ENCODE measurements around the gene UGT1A8. TPM values are rescaled to one million over a fixed set of nuclear protein-coding genes. Genes with fewer than 3 reads are reported as not detected.

The UGT1A8 gene
- total RNA-seq, 4 donors from 2014 or later, result not detected

DNA sequence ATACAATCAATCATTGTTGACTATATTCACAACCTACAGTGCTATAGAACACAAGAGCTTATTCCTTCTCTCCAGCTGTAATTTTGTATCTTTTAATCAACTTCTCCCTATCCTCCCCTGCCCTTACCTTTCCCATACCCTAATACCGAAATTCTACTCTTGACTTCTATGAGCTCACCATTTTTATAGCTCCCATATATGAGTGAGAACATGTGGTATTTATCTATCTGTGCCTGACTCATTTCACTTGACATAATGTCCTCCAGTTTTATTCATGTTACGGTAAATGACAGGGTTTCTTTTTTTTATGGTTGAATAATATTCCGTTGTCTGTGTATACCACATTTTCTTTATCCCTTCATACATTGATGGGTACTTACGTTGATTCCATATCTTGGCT lies 163.3 kb downstream of the UGT1A8 start:
- H3K36me3 ChIP-seq, result no peaks in the 10 kb centered on the region
- H3K27ac ChIP-seq (replicated peaks in 1 of 4), result no peak overlapping the region
- H3K4me3 ChIP-seq, result no peak overlapping the region
- DNase-seq (ENCODE audit: extremely low spot score), result no peak
- 90% methylated on average over 4 of the region's 4 CpGs for WGBS
- TF ChIP-seq EP300 (IDR thresholded peaks at IDR 0.05), result no peak
- TF ChIP-seq, protein P1, sequence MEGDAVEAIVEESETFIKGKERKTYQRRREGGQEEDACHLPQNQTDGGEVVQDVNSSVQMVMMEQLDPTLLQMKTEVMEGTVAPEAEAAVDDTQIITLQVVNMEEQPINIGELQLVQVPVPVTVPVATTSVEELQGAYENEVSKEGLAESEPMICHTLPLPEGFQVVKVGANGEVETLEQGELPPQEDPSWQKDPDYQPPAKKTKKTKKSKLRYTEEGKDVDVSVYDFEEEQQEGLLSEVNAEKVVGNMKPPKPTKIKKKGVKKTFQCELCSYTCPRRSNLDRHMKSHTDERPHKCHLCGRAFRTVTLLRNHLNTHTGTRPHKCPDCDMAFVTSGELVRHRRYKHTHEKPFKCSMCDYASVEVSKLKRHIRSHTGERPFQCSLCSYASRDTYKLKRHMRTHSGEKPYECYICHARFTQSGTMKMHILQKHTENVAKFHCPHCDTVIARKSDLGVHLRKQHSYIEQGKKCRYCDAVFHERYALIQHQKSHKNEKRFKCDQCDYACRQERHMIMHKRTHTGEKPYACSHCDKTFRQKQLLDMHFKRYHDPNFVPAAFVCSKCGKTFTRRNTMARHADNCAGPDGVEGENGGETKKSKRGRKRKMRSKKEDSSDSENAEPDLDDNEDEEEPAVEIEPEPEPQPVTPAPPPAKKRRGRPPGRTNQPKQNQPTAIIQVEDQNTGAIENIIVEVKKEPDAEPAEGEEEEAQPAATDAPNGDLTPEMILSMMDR (IDR thresholded peaks at IDR 0.05), result no peak
- TF ChIP-seq POLR2A (IDR thresholded peaks at IDR 0.05; ENCODE audit: low read depth), result no peak
- TF ChIP-seq POLR2AphosphoS5 (IDR thresholded peaks at IDR 0.05), result no peak
- H3K4me1 ChIP-seq, result no peaks in the 10 kb centered on the region
- H3K27me3 ChIP-seq, result peaks cover 0 to 9% (median 0%) of the 10 kb centered on the region in 4 donors
- H3K9me3 ChIP-seq, result peaks cover 0 to 10% (median under 1%) of the 10 kb centered on the region in 4 donors
- intact Hi-C loops (cut with DNase I), result no loop called here

DNA sequence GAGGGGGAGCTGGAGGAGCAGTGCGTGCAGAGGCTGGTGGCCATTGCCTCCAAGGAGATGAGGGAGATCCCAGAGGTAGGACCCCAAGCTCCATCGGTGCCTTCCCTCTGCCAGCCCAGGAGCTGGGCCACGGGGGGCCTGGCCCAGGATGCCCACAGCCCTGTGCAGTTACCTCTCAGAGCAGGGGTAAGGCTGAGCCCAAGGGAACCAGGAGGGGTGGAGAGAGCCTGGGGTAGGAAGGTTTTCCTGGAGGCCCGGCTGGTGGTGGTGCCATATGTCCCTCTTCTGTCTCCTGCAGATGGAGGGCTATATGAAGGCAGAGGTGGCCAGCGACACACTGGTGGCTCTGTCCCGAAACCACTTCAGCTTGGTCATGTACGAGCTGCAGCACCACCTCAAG lies 172.1 kb downstream of the UGT1A8 start:
- Histone ChIP-seq H3K27me3 (peaks cover 0 to 7% (median 0%) of the 10 kb centered on the region in 4 donors), H3K4me3 (no peak overlapping the region), H3K4me1 (no peaks in the 10 kb centered on the region), H3K36me3 (no peaks in the 10 kb centered on the region), H3K9me3 (no peaks in the 10 kb centered on the region), H3K27ac (replicated peaks in 1 of 4) (no peak overlapping the region)
- TF ChIP-seq, protein P1 (IDR thresholded peaks at IDR 0.05), result no peak
- no peak for TF ChIP-seq EP300 (IDR thresholded peaks at IDR 0.05)
- TF ChIP-seq POLR2AphosphoS5 (IDR thresholded peaks at IDR 0.05), result no peak
- no peak for TF ChIP-seq POLR2A (IDR thresholded peaks at IDR 0.05; ENCODE audit: low read depth)
- no peak for DNase-seq (ENCODE audit: extremely low spot score)
- intact Hi-C loops (cut with DNase I), result no loop called here
- 93% methylated on average over 4 of the region's 7 CpGs for WGBS

DNA sequence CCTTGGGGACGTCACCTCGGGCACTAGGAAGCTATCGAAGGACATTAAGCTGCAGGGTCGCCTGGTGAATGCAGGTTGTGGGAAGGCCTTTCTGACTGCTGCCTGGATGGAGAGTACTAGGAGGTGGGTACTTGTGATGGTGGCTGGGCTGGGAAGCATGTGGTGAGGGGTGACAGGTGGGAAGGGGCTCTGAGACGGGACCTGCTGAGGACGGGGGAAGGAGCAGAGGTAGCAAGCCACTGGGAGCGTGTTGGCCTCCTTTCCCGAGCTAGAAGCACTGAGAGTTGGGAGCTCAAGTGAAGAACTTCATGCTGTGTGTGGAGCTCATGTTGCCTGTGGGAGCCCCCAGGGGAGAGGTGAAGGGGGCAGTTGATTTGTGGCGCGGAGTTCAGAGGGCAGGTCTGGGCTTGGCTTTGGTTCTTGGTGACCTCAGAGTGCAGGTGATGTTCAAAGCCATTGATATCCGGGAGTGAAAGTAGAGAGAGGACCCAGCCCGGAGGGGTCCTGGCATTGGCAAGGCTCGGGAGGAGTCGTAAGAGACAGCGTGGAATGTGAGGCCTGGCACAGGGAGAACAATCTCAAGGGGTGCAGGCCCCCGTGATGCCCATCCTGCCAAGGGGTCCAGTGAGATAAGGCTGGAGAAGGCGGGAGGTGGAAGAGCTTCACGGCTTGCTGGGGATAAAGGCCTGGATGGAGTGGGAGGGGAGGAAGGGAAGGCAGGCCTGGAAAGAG lies 173.9 kb downstream of the UGT1A8 start:
- Histone ChIP-seq H3K4me3 (no peak overlapping the region), H3K9me3 (no peaks in the 10 kb centered on the region), H3K27me3 (no peaks in the 10 kb centered on the region), H3K36me3 (no peaks in the 10 kb centered on the region), H3K27ac (replicated peaks in 1 of 4) (no peak overlapping the region), H3K4me1 (no peaks in the 10 kb centered on the region)
- intact Hi-C loops (cut with DNase I), result no loop called here
- 89% methylated on average over 18 of the region's 18 CpGs for WGBS
- DNase-seq (ENCODE audit: extremely low spot score), result peak; percentile 89
- TF ChIP-seq POLR2AphosphoS5 (IDR thresholded peaks at IDR 0.05), result no peak
- TF ChIP-seq POLR2A (IDR thresholded peaks at IDR 0.05; ENCODE audit: low read depth), result no peak
- TF ChIP-seq, protein P1 (IDR thresholded peaks at IDR 0.05), result no peak

DNA sequence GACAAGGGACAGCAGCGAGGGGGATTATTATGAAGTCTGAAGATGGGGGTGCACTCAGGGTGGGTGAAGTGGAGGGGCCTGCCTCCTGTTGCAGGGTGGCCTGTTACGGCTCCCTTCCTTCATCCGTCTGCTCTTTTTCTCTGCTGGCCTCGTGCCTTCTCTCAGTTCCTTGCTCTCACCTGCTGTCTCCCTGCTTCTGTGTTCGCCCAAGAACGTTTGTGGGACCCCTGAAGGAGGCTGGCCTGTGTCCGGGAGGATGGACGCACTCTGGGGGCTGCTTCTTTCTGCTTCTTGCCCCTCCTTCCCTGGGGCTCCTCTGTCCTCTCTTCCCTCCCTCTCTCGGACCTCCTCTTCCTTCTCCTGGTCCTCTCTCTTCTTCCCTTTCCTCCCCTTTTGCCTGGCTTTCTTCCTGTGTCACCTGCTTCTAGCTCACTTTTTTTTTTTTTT lies 174.5 kb downstream of the UGT1A8 start:
- TF ChIP-seq EP300 (IDR thresholded peaks at IDR 0.05), result no peak
- TF ChIP-seq, protein P1 (IDR thresholded peaks at IDR 0.05), result no peak
- WGBS, result 81% methylated on average over 9 of the region's 9 CpGs
- Histone ChIP-seq H3K9me3 (no peaks in the 10 kb centered on the region), H3K4me3 (no peak overlapping the region), H3K27me3 (no peaks in the 10 kb centered on the region), H3K36me3 (no peaks in the 10 kb centered on the region), H3K27ac (replicated peaks in 1 of 4) (no peak overlapping the region), H3K4me1 (no peaks in the 10 kb centered on the region)
- intact Hi-C loops (cut with DNase I), result no loop called here
- no peak for DNase-seq (ENCODE audit: extremely low spot score)

DNA sequence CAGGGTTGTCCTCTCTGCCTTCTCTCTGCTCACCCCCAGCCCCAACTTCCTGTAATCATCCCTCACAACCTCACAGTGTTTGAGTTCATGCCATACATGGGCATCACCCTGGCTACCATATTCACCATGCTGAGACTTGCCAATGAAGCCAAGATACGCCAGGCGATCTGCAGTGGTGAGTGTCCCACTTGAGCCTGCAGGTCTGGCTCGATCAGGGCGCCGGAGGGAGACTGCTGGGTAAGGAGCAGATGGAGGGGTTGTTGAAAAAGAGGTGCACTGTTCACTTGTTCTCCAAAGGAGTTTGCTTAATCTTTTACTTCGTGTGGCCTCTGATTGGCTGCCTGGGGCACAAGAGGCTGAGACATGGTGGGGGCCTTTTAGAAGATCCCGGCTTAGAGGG lies 175.3 kb downstream of the UGT1A8 start:
- Histone ChIP-seq H3K36me3 (no peaks in the 10 kb centered on the region), H3K9me3 (no peaks in the 10 kb centered on the region), H3K27ac (replicated peaks in 1 of 4) (no peak overlapping the region), H3K27me3 (no peaks in the 10 kb centered on the region), H3K4me3 (no peak overlapping the region), H3K4me1 (no peaks in the 10 kb centered on the region)
- no peak for DNase-seq (ENCODE audit: extremely low spot score)
- TF ChIP-seq, protein P1 (IDR thresholded peaks at IDR 0.05), result no peak
- TF ChIP-seq POLR2AphosphoS5 (IDR thresholded peaks at IDR 0.05) (no peak), POLR2A (IDR thresholded peaks at IDR 0.05; ENCODE audit: low read depth) (no peak), EP300 (IDR thresholded peaks at IDR 0.05) (no peak)
- whole genome bisulfite sequencing, result 89% methylated on average over 7 of the region's 7 CpGs
- intact Hi-C loops (cut with DNase I), result no loop called here

Data from esophagus muscularis mucosa (tissue), 4 donors.